WTC11 (cell line): ENCODE measurements around the gene STIM2. TPM values are rescaled to one million over a fixed set of nuclear protein-coding genes. Genes with fewer than 3 reads are reported as not detected.

Source experiments
- ATAC-seq: fragments of 200-7000 bp; cut with Tn5 transposase; 2 replicates; pipeline ENCODE4 v1.10.0; 2021; ENCODE audit warnings: mild to moderate bottlenecking, moderate library complexity
- CTCF ChIA-PET: fragments of 300-600 bp; sonication (Branson Sonifier 250); formaldehyde crosslinking; loops from one replicate; lab custom pipeline; 2021; ENCODE audit warnings: antibody characterized with exemption; lab: Charles Lee
- POLR2A ChIA-PET: fragments of 350-600 bp; sonication (Branson Sonifier 250); formaldehyde crosslinking; loops from one replicate; lab custom pipeline; 2021; ENCODE audit warnings: antibody characterized with exemption; lab: Charles Lee
- DNase-seq: peaks from one replicate; pipeline ENCODE4 v3.0.0; 2021; ENCODE audit warnings: low spot score
- H3K27ac Mint-ChIP-seq: 2 replicates; pipeline ENCODE4 v1.8.0; 2021; ENCODE audit warnings: mixed read lengths
- H3K27me3 Mint-ChIP-seq: 2 replicates; pipeline ENCODE4 v1.8.0; 2021; ENCODE audit warnings: low read depth, mild to moderate bottlenecking, moderate library complexity, mixed read lengths
- H3K36me3 Mint-ChIP-seq: 2 replicates; pipeline ENCODE4 v1.8.0; 2021; ENCODE audit warnings: mixed read lengths
- H3K4me1 Mint-ChIP-seq: 2 replicates; pipeline ENCODE4 v1.8.0; 2022; ENCODE audit warnings: mixed read lengths
- H3K4me3 Mint-ChIP-seq: 2 replicates; pipeline ENCODE4 v1.8.0; 2021; ENCODE audit warnings: mild to moderate bottlenecking, moderate library complexity, mixed read lengths
- H3K9me3 Mint-ChIP-seq: 2 replicates; pipeline ENCODE4 v1.8.0; 2021; ENCODE audit warnings: mixed read lengths
- ARID4B ChIP-seq: sonication (generic); formaldehyde crosslinking; IDR thresholded peaks from 2 replicates; pipeline ENCODE4 v1.8.0; 2023; ENCODE audit warnings: missing genetic modification reagents, mild to moderate bottlenecking, borderline replicate concordance
- ATF6 ChIP-seq: sonication (generic); formaldehyde crosslinking; IDR thresholded peaks from 2 replicates; pipeline ENCODE4 v1.8.1; 2023; ENCODE audit warnings: mild to moderate bottlenecking, missing genetic modification reagents
- EMX1 ChIP-seq: fragments of 250-450 bp; sonication (Bioruptor Pico); IDR thresholded peaks from 2 replicates; pipeline ENCODE4 v1.8.0; 2021; ENCODE audit warnings: mild to moderate bottlenecking
- FOXJ3 ChIP-seq: sonication (generic); formaldehyde crosslinking; IDR thresholded peaks from 2 replicates; pipeline ENCODE4 v1.9.0; 2021; ENCODE audit warnings: missing genetic modification reagents, mild to moderate bottlenecking, borderline replicate concordance
- HMGA2 ChIP-seq: fragments of 250-450 bp; sonication (Bioruptor Pico); IDR thresholded peaks from 2 replicates; pipeline ENCODE4 v1.4.0; 2021; ENCODE audit warnings: mild to moderate bottlenecking, moderate library complexity
- HMGXB4 ChIP-seq: sonication (generic); formaldehyde crosslinking; IDR thresholded peaks from 2 replicates; pipeline ENCODE4 v1.8.1; 2023; ENCODE audit warnings: mild to moderate bottlenecking, moderate library complexity, missing genetic modification reagents
- IRF1 ChIP-seq: sonication (generic); formaldehyde crosslinking; IDR thresholded peaks from 2 replicates; pipeline ENCODE4 v1.8.0; 2023; ENCODE audit warnings: missing genetic modification reagents
- IRF2 ChIP-seq: sonication (generic); formaldehyde crosslinking; IDR thresholded peaks from 2 replicates; pipeline ENCODE4 v1.8.0; 2022; ENCODE audit warnings: low read depth, missing genetic modification reagents, borderline replicate concordance
- JAZF1 ChIP-seq: fragments of 250-450 bp; sonication (Bioruptor Pico); IDR thresholded peaks from 2 replicates; pipeline ENCODE4 v1.9.0; 2021; ENCODE audit warnings: moderate library complexity, mild to moderate bottlenecking, inconsistent platforms
- KAT7 ChIP-seq: sonication (generic); formaldehyde crosslinking; IDR thresholded peaks from 2 replicates; pipeline ENCODE4 v1.8.1; 2023; ENCODE audit warnings: missing genetic modification reagents, mild to moderate bottlenecking, borderline replicate concordance
- OVOL2 ChIP-seq: fragments of 250-450 bp; sonication (Bioruptor Pico); IDR thresholded peaks from 2 replicates; pipeline ENCODE4 v1.9.0; 2021; ENCODE audit warnings: mild to moderate bottlenecking, borderline replicate concordance
- SMAD4 ChIP-seq: sonication (generic); formaldehyde crosslinking; IDR thresholded peaks from 2 replicates; pipeline ENCODE4 v1.8.0; 2022; ENCODE audit warnings: mild to moderate bottlenecking, missing genetic modification reagents
- USF1 ChIP-seq: sonication (generic); formaldehyde crosslinking; IDR thresholded peaks from 2 replicates; pipeline ENCODE4 v1.8.0; 2022; ENCODE audit warnings: mild to moderate bottlenecking, missing genetic modification reagents
- ZNF138 ChIP-seq: sonication (generic); formaldehyde crosslinking; conservative IDR thresholded peaks from 2 replicates; pipeline ENCODE4 v1.8.1; 2022; ENCODE audit warnings: mild to moderate bottlenecking, moderate library complexity, missing genetic modification reagents
- ZNF416 ChIP-seq: fragments of 250-450 bp; sonication (Bioruptor Pico); IDR thresholded peaks from 2 replicates; pipeline ENCODE4 v1.9.0; 2021; ENCODE audit warnings: mild to moderate bottlenecking, inconsistent platforms
- ZNF425 ChIP-seq: fragments of 250-450 bp; sonication (Bioruptor Pico); conservative IDR thresholded peaks from 2 replicates; pipeline ENCODE4 v1.9.0; 2021; ENCODE audit warnings: mild to moderate bottlenecking
- ZNF512 ChIP-seq: sonication (generic); formaldehyde crosslinking; IDR thresholded peaks from 2 replicates; pipeline ENCODE4 v1.8.1; 2022; ENCODE audit warnings: missing genetic modification reagents, borderline replicate concordance
- total RNA-seq: library from RNA; stranded (reverse); gene quantifications from 3 replicates; pipeline ENCODE4 v1.2.3, GENCODE V29; 2021

Gene STIM2
- total RNA-seq, 1 experiment from 2014 or later, result 22.4 TPM

- no peak for TF ChIP-seq USF1 (CRISPR knock-in tag)
- no peak for TF ChIP-seq IRF1
- no peak for TF ChIP-seq KAT7
- no peak for TF ChIP-seq ZNF416 (CRISPR knock-in tag)
Measured at GRCh38 chr4:26999689-27000088, 139.0 kb downstream of the STIM2 start (continued).

GRCh38 chr4:27000122-27000521, 139.5 kb downstream of the STIM2 start:
- DNase-seq (no peak), ATAC-seq (no peak)
- peaks cover 26% of the 10 kb centered on the region for H3K4me1 Mint-ChIP-seq
- no peaks in the 10 kb centered on the region for H3K27me3 Mint-ChIP-seq
- POLR2A ChIA-PET, result no interaction called here
- TF ChIP-seq USF1 (CRISPR knock-in tag), result no peak
- TF ChIP-seq ATF6, result no peak
- no peak for TF ChIP-seq EMX1 (CRISPR knock-in tag)
- TF ChIP-seq ARID4B (CRISPR knock-in tag), result no peak
- TF ChIP-seq, all 79 proteins: peak for 0
- Mint-ChIP-seq H3K4me3 (no peak overlapping the region), H3K27ac (no peak overlapping the region), H3K9me3 (no peaks in the 10 kb centered on the region), H3K36me3 (no peaks in the 10 kb centered on the region)
- CTCF ChIA-PET, result interaction anchor here (1.0 to 2.4 kb wide), 6 partner anchors 7 to 181 kb away, joined by 3 to 9 read pairs (median 4); no protein-coding TSS in a partner anchor

- ATAC-seq (peak; percentile 71), DNase-seq (no peak)
- Mint-ChIP-seq H3K4me1 (peaks cover 26% of the 10 kb centered on the region), H3K27me3 (no peaks in the 10 kb centered on the region), H3K4me3 (no peak overlapping the region), H3K9me3 (no peaks in the 10 kb centered on the region), H3K36me3 (no peaks in the 10 kb centered on the region), H3K27ac (no peak overlapping the region)
- ChIA-PET POLR2A (no interaction called here), CTCF (interaction anchor here (1.0 to 2.4 kb wide), 8 partner anchors 8 to 213 kb away, joined by 3 to 9 read pairs (median 4); no protein-coding TSS in a partner anchor)
- no peak for TF ChIP-seq OVOL2 (CRISPR knock-in tag)
- no peak for TF ChIP-seq ZNF512
- no peak for TF ChIP-seq ZNF425 (CRISPR knock-in tag)
- no peak for TF ChIP-seq SMAD4 (CRISPR knock-in tag)
- no peak for TF ChIP-seq ZNF138 (CRISPR knock-in tag)
- TF ChIP-seq IRF2, result no peak
- TF ChIP-seq FOXJ3 (CRISPR knock-in tag), result no peak
- TF ChIP-seq JAZF1 (CRISPR knock-in tag), result no peak
- no peak for TF ChIP-seq EMX1 (CRISPR knock-in tag)
- TF ChIP-seq HMGA2 (CRISPR knock-in tag), result no peak
- TF ChIP-seq HMGXB4 (CRISPR knock-in tag), result no peak
Measured at GRCh38 chr4:27000820-27001219, 140.2 kb downstream of the STIM2 start.
